GM12874 (cell line): ENCODE results near the gene HMGB3.

Source experiments
- TF ChIP-seq, protein P1 (sequence below): IDR thresholded peaks from 2 replicates; pipeline ENCODE4 v1.5.1; 2011; ENCODE audit warnings: low read depth, mild to moderate bottlenecking, control low read depth, low read length, moderate library complexity; ENCODE audit not compliant: insufficient read depth

Gene HMGB3

DNA sequence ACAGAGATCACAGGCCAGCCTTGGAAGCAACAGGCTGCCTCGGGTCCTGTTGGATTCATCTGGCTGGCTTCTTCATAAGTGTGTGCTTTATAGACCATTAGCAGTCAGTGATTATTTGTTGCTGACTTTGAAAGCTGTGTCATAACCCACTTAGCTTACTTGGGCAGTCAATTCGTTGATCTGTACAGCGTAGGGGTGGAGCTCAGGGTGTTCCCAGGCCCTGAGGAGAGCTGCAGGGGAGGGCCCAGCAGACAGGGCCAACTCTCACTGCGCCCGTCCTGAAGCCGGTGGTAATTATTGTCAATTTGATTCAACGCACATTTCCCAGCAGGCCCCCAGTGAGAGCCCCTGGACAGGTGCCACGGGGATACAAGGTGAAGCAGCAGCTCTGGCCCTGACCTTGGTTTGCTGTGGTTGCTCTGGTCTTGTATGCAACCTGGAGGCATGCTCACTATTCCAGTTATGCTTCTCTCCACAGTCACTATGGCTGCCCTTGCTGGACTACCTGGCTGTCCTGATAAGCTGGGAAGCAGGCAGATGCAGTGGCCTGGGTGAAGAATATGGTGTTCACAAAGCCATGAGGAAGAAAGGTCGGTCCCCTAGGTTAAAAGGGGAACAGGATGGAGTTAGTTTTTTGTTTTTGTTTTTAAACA, 40.1 kb upstream of the HMGB3 start:
- TF ChIP-seq, protein P1, sequence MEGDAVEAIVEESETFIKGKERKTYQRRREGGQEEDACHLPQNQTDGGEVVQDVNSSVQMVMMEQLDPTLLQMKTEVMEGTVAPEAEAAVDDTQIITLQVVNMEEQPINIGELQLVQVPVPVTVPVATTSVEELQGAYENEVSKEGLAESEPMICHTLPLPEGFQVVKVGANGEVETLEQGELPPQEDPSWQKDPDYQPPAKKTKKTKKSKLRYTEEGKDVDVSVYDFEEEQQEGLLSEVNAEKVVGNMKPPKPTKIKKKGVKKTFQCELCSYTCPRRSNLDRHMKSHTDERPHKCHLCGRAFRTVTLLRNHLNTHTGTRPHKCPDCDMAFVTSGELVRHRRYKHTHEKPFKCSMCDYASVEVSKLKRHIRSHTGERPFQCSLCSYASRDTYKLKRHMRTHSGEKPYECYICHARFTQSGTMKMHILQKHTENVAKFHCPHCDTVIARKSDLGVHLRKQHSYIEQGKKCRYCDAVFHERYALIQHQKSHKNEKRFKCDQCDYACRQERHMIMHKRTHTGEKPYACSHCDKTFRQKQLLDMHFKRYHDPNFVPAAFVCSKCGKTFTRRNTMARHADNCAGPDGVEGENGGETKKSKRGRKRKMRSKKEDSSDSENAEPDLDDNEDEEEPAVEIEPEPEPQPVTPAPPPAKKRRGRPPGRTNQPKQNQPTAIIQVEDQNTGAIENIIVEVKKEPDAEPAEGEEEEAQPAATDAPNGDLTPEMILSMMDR = no peak

DNA sequence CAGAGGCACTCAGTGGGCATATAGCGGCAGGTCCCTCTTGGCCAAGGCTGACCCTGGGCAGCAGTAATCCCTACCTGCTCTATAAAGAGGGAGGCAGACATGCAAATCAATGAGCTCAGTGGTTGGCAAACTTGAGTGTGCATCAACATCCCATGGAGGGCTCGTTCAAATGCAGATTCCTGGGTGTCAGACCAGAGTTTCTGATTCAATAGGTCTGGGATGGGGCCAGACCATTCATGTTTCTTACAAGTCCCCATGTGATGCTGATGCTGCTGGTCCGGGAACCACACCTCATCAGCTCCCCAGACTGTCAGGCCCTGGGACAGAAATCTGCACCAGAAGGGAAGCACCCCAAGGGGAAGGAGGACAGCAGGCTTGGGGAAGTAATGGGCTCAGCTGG, 38.9 kb upstream of the HMGB3 start:
- TF ChIP-seq, protein P1 = no peak

DNA sequence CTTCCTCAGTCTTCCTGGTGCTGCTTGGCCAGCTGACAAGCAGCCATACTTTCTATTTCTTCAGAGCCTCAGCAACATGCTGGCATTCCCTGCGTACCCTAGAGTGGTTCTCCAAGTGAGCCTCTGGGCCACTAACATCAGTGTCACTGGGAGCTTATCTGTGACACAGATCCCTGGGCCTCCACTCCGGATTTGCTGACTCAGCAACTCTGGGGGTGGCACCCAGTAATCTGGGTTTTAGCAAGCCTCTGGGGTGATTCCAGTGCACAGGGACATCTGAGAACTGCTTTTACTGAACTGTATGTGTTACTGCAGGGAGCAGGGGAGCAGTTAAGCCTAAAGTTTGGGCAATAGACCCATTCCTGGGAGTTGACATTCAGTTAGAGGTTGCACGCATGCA, 28.2 kb upstream of the HMGB3 start:
- TF ChIP-seq, protein P1 = no peak

DNA sequence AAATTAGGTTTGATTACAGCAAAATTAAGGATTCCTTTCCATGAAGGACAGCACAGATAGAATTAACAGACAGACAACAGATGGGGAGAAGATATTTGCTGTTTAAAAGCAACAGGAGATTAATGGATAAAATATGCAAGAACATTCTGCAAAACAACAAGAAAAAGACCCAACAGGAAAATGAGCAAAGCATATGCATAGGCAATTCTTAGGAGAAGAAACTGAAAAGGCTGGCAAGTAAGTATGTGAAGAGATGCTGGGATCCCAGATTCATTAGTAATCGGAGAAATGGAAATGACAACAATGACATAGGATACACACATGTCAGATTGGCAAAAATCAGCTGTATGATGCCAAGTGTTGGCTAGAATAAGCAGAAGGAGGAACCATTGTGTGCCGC, 27.5 kb upstream of the HMGB3 start:
- TF ChIP-seq, protein P1 = no peak

DNA sequence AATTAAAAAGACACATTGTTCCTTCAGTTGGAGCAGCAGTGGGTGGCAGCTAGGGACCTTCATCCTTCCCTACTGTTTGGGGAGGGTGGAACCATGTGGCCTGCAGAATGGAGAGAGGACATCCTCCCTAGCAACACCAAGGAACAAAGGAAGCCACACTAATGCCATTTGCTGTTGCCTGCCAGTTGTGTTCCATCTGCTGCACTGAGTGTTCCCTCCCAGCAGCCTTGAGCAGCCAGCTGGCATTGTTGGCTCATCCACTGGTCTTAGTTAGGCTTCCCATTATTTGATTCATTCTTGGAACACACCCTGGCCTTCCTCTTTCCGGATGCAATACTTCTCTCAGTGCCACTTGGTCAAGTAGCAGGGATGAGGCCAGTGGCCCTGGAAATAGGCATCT, 25.0 kb upstream of the HMGB3 start:
- TF ChIP-seq, protein P1 = no peak

DNA sequence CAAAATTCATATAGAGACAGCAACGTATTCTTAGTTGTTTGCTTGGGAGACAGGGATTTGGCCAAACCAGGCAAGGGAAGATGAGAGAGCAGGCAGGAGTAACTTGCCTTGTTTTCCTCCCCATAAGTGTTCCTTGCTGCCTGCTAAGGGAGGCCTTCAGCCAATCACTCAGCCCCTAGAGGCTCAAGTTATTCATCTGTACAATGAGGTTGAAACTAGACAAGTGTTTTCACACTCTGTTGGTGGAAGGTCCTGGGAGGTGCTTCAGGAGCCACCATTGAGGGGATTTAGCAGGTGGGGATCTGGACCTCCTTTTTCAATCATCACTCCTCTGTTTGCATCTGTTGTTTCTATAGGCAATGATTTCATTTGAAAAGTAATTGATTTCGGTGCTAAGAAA, 23.6 kb upstream of the HMGB3 start:
- TF ChIP-seq, protein P1 = no peak

DNA sequence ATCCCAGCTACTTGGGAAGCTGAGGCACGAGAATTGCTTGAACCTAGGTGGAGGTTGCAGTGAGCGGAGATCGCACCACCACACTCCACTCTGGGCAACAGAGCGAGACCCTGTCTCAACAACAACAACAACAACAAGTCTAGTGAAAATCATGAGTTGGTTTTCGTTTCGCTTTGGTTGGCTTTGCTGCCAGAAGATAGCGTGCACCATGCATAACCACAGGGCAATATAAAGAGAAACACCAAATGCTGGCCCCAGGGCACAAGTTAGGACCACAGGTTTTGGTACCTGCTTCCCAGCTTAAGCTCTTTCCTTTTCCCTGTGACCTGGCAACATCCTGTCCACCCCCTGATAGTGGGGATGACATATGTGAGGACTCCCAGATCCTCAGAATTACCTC, 21.5 kb upstream of the HMGB3 start:
- TF ChIP-seq, protein P1 = no peak
